GM12878 (cell line): Measurements from ENCODE around the gene HIF3A. TPM values are rescaled to one million over a fixed set of nuclear protein-coding genes. Genes with fewer than 3 reads are reported as not detected.

ENCODE experiments used
- ATF7 ChIP-seq: fragments of 450-650 bp; IDR thresholded peaks from 2 replicates; pipeline ENCODE4 v1.6.1; 2016; ENCODE audit warnings: low read depth, mild to moderate bottlenecking
- BCL3 ChIP-seq: IDR thresholded peaks from 2 replicates; pipeline ENCODE4 v1.6.1; 2011; ENCODE audit warnings: borderline replicate concordance, low read depth, mild to moderate bottlenecking, moderate library complexity, low read length; ENCODE audit not compliant: insufficient read depth, poor library complexity, severe bottlenecking
- GABPA ChIP-seq: IDR thresholded peaks from 2 replicates; pipeline ENCODE4 v1.6.1; 2014; ENCODE audit warnings: antibody characterized with exemption, low read depth, mild to moderate bottlenecking, inconsistent platforms
- NBN ChIP-seq: fragments of 450-650 bp; IDR thresholded peaks from 2 replicates; pipeline ENCODE4 v1.6.1; 2016
- NFYB ChIP-seq: IDR thresholded peaks from 2 replicates; pipeline ENCODE4 v1.6.1; 2011; ENCODE audit warnings: low read depth, mild to moderate bottlenecking, low read length, improper control_type of control experiment, moderate library complexity; ENCODE audit not compliant: insufficient read depth
- POLR2AphosphoS5 ChIP-seq: IDR thresholded peaks from 2 replicates; pipeline ENCODE4 v1.6.1; 2011; ENCODE audit warnings: mild to moderate bottlenecking, low read length, inconsistent platforms
- RCOR1 ChIP-seq: conservative IDR thresholded peaks from 2 replicates; pipeline ENCODE4 v1.6.1; 2012; ENCODE audit warnings: low read depth, low read length, improper control_type of control experiment
- REST ChIP-seq: IDR thresholded peaks from 2 replicates; pipeline ENCODE4 v1.6.1; 2012; ENCODE audit warnings: mild to moderate bottlenecking, low read depth, low read length
- SMARCA5 ChIP-seq: fragments of 450-650 bp; IDR thresholded peaks from 2 replicates; pipeline ENCODE4 v1.6.1; 2017; ENCODE audit warnings: mild to moderate bottlenecking
- SRF ChIP-seq, 2 experiments: IDR thresholded peaks; 2 replicates each; pipeline ENCODE4 v1.6.1; 2011; ENCODE audit warnings: low read depth in 2 of 2, low read length in 2 of 2, mild to moderate bottlenecking in 1 of 2, moderate library complexity in 1 of 2
- SUZ12 ChIP-seq: fragments of 200-600 bp; sonication (generic); IDR thresholded peaks from one replicate; pipeline ENCODE4 v1.6.1; 2018; ENCODE audit warnings: antibody characterized with exemption, mild to moderate bottlenecking; ENCODE audit not compliant: unreplicated experiment
- TCF3 ChIP-seq: IDR thresholded peaks from 2 replicates; pipeline ENCODE4 v1.6.1; 2012; ENCODE audit warnings: low read depth, mild to moderate bottlenecking, low read length, borderline replicate concordance; ENCODE audit not compliant: insufficient read depth
- polyA plus RNA-seq, 11 experiments: library from polyadenylated mRNA; depleted of rRNA in 4 of 11; unstranded in 6 of 11; stranded (reverse) in 5 of 11; fragments of >200 nt; fragmentation: Nextera tagmentation in 4 of 11; fragmentation: Illumina TruSeq in 1 of 11; extraction: Ambion mirVana in 4 of 11; extraction: Trizol in 1 of 11; gene quantifications; 1 replicate in 1 of 11; 2 replicates in 10 of 11; pipeline versions ENCODE4 v1.2.1 to v1.2.3, GENCODE V29; 2011 to 2016; ENCODE audit warnings: inconsistent platforms in 2 of 11, missing spikeins in 2 of 11, low read depth in 1 of 11
- total RNA-seq, 4 experiments: library from RNA; depleted of rRNA in 3 of 4; stranded (reverse); fragments of >200 nt in 3 of 4; fragmentation: Illumina TruSeq in 1 of 4; extraction: Trizol in 1 of 4; gene quantifications; 2 replicates each; pipeline versions ENCODE4 v1.2.1 to v1.2.3, GENCODE V29; 2013 to 2021
- TF ChIP-seq, protein P1 (sequence below): fragments of 450-650 bp; IDR thresholded peaks from 2 replicates; pipeline ENCODE4 v1.6.1; 2017; ENCODE audit warnings: mild to moderate bottlenecking, moderate library complexity
- TF ChIP-seq, protein P2 (sequence below), 3 experiments: IDR thresholded peaks in 2 of 3; conservative IDR thresholded peaks in 1 of 3; 2 replicates each; pipeline ENCODE4 v1.5.1; 2011; ENCODE audit warnings: low read depth in 3 of 3, low read length in 3 of 3, mild to moderate bottlenecking in 3 of 3, control low read depth in 2 of 3, moderate library complexity in 2 of 3, inconsistent platforms in 1 of 3, mixed read lengths in 1 of 3; ENCODE audit not compliant: control insufficient read depth in 2 of 3, insufficient read depth in 1 of 3; ENCODE audit errors: extremely low read depth in 1 of 3
- TF ChIP-seq, protein P3 (sequence below): IDR thresholded peaks from 2 replicates; pipeline ENCODE4 v1.6.1; 2011; ENCODE audit warnings: mild to moderate bottlenecking, low read depth, low read length, moderate library complexity; ENCODE audit not compliant: insufficient replicate concordance

HIF3A gene
- total and polyA plus RNA-seq, 10 of the 15 experiments (the other 5 are each of a cell fraction or from before 2014, with no cell fraction given), result 0.03 to 0.20 (median 0.06) TPM; not detected in 5

- TF ChIP-seq, protein P1, sequence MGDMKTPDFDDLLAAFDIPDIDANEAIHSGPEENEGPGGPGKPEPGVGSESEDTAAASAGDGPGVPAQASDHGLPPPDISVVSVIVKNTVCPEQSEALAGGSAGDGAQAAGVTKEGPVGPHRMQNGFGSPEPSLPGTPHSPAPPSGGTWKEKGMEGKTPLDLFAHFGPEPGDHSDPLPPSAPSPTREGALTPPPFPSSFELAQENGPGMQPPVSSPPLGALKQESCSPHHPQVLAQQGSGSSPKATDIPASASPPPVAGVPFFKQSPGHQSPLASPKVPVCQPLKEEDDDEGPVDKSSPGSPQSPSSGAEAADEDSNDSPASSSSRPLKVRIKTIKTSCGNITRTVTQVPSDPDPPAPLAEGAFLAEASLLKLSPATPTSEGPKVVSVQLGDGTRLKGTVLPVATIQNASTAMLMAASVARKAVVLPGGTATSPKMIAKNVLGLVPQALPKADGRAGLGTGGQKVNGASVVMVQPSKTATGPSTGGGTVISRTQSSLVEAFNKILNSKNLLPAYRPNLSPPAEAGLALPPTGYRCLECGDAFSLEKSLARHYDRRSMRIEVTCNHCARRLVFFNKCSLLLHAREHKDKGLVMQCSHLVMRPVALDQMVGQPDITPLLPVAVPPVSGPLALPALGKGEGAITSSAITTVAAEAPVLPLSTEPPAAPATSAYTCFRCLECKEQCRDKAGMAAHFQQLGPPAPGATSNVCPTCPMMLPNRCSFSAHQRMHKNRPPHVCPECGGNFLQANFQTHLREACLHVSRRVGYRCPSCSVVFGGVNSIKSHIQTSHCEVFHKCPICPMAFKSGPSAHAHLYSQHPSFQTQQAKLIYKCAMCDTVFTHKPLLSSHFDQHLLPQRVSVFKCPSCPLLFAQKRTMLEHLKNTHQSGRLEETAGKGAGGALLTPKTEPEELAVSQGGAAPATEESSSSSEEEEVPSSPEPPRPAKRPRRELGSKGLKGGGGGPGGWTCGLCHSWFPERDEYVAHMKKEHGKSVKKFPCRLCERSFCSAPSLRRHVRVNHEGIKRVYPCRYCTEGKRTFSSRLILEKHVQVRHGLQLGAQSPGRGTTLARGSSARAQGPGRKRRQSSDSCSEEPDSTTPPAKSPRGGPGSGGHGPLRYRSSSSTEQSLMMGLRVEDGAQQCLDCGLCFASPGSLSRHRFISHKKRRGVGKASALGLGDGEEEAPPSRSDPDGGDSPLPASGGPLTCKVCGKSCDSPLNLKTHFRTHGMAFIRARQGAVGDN, result no peak
- TF ChIP-seq GABPA (no peak), SMARCA5 (no peak), NFYB (no peak), BCL3 (no peak), RCOR1 (no peak), ATF7 (no peak), SRF (IDR thresholded peaks at IDR 0.05; ENCODE audit: low read depth in 2 of 2, low read length in 2 of 2) (no peak), NBN (peak; percentile 87), TCF3 (no peak), SUZ12 (no peak), REST (no peak), POLR2AphosphoS5 (no peak)
- TF ChIP-seq, protein P2, sequence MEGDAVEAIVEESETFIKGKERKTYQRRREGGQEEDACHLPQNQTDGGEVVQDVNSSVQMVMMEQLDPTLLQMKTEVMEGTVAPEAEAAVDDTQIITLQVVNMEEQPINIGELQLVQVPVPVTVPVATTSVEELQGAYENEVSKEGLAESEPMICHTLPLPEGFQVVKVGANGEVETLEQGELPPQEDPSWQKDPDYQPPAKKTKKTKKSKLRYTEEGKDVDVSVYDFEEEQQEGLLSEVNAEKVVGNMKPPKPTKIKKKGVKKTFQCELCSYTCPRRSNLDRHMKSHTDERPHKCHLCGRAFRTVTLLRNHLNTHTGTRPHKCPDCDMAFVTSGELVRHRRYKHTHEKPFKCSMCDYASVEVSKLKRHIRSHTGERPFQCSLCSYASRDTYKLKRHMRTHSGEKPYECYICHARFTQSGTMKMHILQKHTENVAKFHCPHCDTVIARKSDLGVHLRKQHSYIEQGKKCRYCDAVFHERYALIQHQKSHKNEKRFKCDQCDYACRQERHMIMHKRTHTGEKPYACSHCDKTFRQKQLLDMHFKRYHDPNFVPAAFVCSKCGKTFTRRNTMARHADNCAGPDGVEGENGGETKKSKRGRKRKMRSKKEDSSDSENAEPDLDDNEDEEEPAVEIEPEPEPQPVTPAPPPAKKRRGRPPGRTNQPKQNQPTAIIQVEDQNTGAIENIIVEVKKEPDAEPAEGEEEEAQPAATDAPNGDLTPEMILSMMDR (IDR thresholded peaks at IDR 0.05 in 2 of 3, conservative IDR thresholded peaks at IDR 0.05 in 1 of 3; ENCODE audit: control insufficient read depth in 2 of 3, extremely low read depth in 1 of 3, insufficient read depth in 1 of 3, low read depth in 3 of 3, low read length in 3 of 3), result no peak
- TF ChIP-seq, protein P3, sequence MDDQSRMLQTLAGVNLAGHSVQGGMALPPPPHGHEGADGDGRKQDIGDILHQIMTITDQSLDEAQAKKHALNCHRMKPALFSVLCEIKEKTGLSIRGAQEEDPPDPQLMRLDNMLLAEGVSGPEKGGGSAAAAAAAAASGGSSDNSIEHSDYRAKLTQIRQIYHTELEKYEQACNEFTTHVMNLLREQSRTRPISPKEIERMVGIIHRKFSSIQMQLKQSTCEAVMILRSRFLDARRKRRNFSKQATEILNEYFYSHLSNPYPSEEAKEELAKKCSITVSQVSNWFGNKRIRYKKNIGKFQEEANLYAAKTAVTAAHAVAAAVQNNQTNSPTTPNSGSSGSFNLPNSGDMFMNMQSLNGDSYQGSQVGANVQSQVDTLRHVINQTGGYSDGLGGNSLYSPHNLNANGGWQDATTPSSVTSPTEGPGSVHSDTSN, result no peak
- TF ChIP-seq, all 136 proteins: peak for 16
These were observed 52.6 kb downstream of the HIF3A start (continued) for GRCh38 chr19:46349311-46349993.
